Stimulated activated CD8-positive, alpha-beta memory T cell treated with anti-CD3 and anti-CD28 coated beads, Interleukin-12 subunit alpha, Interleukin-12 subunit beta, amount 100 ng/mL, for 24 hours (primary cell): ENCODE measurements around the gene CHMP1A.

Source experiments
- DNase-seq: peaks from one replicate; pipeline ENCODE4 v3.0.0-alpha.2; 2020; ENCODE audit errors: extremely low read depth

The CHMP1A gene

DNA sequence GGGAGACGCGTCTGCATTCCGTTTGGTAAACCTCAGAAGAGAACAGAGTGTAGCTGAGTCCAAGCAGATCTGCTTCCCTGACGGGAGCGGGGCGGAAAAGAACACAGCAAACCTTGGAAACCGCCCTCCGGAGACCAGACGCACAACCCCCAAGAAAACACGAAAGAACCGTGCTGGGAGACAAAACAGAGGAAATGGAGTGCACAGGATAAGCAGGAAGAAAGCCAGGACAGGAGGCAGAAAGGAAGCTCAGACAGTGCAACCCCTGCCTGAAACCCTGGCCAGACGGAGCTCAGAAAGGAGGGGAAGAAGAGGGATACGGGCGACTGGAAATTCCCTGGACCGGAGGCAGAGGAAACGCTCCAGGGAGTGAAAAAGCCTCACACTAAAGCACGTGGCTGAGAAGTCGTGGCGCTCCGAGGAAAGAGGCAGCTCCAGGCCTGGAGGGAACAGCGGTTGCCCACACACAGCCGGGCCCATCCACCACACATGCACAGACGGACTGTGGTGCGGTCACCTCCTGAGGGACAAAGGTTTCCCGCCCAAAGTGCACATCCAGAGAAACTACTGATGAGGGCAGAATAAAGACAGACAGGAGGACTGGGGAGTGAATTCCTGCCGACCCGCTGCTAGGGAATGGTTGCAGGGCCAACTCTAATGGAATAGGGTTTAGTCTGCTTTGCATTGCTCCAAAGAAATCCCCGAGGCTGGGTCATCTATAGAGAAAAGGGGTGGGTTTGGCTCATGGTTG is 33.8 kb downstream of the CHMP1A start:
- no peak for DNase-seq

DNA sequence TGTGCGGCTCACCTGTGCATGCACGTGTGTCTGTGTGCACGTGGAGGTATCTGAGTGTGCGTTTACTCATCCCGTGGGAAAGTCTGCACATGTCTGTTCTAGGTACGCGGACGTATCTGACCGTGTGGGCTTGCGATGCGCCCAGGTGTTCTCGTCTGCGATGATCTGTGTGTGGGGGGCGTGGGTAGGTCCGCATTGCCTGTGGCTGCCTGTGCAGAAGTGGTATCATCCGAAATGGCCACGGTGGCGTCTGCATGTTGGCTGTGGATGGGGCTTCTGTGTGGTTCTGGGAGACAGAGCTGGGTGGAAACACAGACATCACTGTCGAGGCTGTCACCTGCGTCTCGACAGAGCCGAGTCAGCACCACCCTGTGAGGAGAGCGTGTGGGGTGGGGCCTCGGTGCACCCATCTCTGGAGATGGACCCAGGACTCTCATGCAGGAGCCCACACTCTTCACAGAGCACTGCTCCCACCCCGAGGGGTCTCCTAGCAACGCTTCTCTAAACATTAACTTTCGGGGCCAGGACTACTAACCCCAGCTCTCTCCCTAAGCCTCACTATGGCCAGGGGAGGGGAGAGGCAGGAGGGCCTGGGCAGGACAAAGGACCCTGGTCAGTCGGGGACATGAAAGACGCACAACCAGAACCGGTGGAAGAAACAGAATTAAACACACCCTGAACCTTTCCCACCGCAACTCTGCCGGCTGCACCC is 35.7 kb downstream of the CHMP1A start:
- no peak for DNase-seq

DNA sequence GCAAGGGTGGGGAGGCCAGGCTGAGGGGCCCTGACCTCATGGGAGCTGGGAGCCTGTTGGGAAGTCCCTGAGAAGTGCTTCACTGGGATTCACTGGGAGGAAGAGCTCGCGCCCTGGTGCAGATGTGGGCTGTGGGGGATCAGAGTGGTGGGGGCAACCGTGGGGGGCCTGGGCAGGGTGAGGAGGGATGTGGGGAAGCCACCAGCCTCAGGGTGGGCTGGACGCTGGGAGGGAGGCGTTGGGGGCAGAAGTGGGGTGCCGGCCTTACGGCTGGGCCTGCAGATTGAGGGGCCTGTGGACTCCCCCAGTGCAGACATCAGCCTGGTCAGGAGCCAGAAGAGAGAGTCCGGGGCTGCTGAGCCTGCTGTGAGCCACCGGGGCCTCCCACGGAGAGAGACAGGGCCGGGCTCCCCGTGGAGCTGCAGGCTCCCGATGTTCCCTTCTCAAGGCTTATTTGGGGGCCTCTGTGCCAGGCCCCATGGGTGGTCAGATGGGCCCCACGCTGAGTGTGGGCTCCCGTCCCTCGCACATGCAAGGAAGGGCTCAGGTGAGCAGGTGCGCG is 36.3 kb downstream of the CHMP1A start:
- DNase-seq, result no peak

DNA sequence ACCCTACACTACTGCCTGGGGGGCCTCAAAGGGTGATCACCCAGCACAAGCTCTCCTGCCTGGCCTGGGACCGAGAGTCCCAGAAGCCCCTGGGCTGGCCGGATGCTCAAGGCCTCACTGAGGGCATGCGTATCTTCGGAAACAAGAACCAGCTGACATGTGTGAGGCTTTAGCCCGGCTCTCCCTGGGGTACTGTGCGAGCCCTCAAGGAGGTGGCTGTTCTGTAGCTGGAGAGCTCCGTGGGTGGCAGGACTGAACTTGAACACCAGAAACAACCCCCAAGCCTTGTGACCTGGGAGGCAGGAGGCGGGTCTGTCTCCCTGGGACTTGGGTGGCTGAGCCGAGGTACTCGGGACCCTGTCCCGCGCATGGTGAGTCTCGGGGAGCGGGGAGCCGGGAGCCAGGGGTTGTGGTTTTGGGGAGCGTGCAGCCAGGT is 37.1 kb downstream of the CHMP1A start:
- DNase-seq, result no peak

DNA sequence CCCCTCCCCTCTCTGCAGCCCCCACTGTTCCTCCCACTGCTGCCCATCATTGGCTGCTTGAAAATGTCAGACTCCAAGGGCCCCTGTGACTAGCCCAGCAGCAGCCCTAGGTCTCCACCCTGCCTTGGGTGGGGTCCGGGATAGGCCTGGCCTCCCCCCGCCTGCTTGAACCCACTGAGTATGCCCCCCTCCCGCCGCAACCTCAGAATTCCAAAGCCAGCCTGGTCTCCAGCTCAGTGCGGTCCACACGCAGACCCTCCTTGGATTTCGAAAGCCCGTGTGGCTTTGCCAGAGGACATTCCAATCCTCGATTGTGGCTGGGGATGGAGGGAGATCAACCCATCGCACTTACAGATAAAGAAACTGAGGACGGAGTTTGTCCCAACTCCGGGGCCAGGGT is 37.7 kb downstream of the CHMP1A start:
- DNase-seq, result no peak

DNA sequence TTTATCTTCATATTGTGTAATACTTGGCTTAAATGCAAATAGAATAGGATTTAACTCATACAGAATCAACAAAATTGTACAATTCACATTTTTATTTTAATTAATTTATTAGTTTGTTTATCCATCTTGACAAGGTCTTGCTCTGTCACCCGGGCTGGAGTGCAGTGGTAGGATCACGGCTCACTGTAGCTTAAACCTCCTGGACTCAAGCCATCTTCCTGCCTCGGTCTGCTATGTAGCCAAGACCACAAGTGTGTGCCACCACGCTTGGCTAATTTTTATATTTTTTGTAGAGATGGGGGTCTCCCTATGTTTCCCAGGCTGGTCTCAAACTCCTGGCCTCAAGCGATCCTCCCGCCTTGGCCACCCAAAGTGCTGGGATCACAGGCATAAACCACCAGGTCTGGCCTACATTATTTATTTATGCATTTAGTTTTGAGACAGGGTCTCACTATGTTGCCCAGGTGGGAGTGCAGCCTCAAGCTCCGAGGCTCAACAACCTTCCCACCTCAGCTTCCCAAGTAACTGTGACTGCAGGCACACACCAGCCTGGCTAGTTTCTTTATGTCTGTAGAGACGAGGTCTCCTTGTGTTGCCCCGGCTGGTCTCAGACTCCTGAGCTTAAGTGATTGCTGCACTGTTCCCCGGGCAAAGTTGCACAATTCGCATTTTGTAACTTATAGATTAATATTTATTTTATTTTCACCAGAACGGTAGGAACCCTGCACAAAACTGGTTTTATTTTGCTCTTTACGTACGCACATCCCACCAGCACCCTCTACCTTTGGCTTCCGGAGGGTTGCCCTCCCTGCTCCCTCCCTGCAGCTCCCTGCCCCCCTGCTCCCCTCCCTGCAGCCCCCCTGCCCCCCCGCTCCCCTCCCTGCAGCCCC is 39.2 kb downstream of the CHMP1A start:
- DNase-seq, result no peak

DNA sequence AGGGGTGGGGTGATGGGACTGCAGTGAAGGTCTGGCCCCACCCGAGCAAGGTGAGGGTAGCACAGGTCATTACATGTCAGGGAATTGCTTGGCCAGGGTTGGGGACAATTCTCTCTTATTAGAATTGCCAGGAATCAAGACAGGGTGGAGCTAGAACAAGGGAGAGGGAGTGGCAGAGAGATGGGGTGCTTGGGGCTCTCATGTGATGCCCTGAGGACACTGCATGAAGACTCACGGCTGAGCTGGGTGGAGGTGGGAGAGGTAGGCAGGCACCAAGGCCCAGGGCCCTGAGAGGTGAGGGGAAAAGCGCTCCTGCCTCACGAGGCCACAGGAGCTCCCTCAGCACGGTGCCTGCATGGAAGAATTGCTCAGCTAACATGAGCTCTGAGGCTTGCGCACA is 40.5 kb downstream of the CHMP1A start:
- DNase-seq, result no peak

DNA sequence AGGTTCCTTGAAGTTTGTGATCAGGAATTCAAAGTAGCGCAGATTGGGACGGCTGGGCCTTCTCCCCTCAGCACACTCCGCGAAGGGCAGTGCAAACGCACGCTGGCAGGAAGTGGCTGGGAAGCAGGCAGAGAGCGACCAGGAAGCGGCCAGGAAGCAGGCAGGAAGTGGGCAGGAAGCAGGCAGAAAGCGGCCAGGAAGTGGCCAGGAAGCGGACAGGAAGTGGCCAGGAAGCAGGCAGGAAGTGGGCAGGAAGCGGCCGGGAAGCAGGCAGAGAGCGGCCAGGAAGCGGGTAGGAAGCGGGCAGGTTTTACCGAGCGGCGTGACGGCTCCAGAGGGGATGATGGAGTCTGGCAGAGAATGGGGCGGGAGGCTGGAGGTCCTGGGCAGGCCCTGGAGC is 40.9 kb downstream of the CHMP1A start:
- no peak for DNase-seq

DNA sequence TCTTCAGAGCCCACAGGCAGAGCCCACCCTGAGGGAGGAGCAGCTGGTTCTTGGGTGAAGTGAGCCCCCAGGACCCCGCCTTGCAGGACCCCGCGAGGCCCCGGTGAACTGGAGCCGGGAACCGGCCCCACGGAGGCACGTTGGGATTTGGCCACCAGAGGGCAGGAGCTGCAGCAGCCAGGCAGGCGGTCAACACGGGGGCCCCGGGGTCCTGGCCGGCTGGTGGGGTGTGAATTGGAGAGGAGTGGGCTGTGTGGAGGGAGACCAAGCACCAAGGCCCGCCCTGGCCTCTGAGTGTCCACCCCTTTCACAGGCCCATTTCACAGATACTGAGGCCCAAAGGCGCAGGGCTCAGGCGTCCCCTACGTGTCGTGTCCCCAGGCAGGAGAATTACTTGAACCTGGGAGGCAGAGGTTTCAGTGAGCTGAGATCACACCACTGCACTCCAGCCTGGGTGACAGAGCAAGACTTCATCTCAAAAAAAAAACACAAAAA is 41.9 kb downstream of the CHMP1A start:
- DNase-seq, result no peak

DNA sequence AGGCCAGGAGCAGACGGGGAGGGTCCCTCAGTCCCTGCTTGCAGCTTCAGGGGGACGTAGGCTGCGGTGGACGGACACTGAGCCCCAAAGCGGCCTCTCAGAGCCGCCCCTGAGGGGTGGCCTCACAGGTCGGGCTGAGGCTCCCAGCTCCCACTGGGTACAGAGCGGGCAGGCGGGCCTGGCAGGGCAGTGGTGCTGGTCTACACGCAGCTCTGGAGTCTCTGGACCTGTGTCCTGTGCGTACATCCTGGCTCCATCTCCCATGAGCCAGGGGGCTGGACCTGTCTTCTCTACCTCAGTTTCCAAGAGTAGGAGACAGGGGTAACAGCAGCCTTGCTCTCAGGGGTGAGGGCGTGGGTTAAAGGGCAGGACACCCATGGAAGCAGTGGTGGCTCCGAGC is 42.3 kb downstream of the CHMP1A start:
- no peak for DNase-seq

DNA sequence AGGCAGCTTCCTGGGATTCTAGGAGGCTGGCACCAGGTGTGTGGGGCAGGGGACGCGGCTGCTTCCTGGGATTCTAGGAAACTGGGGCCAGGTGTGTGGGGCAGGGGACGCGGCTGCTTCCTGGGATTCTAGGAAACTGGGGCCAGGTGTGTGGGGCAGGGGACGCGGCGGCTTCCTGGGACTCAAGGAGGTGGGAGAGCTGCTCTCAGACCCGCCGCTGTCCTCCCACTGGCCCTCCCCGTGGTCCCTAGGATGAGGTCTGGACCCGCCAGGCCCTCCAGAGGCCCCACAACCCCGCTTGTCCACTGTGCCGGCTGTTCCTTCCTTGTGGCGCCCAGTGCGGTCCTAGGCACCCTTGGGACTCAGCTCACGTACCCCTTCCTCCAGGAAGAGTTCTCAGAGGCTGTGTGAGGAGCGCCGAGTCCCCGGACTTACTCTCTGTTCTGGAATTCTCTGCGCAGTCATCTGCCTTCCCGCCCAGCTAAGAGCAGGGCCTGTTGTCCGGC is 43.5 kb downstream of the CHMP1A start:
- DNase-seq, result no peak

DNA sequence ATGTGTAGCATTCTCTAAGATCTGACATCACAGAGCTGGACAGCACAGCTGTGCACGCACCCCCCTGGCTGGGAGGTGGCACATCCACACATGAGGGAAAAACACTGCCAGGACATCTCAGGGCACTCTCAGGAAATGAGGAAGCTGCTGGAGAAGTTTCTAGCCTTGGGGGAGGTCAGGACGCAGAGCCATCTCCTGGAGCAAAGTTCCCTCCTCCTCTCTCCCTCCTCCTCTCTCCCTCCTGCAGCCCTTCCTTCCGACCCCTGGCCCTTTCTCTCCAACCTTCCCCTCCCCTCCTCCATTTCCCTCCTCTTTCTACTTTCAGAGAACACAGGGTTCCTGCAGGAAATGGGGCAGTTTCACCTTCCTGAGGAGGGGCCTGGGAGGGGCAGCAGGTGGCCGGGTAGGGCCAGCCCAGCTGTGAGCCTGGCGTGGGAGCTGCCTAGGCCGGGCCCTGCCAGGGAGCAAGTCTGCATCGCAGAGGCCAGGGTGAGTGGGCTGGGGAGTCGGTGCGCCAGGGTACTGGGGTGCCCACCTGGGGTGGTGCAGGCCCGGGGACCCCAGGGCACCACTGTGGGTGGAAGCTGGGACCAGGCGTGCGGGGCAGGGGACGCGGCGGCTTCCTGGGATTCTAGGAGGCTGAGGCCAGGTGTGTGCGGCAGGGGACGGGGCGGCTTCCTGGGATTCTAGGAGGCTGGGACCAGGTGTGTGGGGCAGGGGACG is 44.1 kb downstream of the CHMP1A start, which contains the start of gene DPEP1:
TSS of gene DPEP1 (plus strand) at position 412 of the 723 bp plus-strand sequence. CDS start 16,769 bp downstream, outside the sequence.
- no peak for DNase-seq

DNA sequence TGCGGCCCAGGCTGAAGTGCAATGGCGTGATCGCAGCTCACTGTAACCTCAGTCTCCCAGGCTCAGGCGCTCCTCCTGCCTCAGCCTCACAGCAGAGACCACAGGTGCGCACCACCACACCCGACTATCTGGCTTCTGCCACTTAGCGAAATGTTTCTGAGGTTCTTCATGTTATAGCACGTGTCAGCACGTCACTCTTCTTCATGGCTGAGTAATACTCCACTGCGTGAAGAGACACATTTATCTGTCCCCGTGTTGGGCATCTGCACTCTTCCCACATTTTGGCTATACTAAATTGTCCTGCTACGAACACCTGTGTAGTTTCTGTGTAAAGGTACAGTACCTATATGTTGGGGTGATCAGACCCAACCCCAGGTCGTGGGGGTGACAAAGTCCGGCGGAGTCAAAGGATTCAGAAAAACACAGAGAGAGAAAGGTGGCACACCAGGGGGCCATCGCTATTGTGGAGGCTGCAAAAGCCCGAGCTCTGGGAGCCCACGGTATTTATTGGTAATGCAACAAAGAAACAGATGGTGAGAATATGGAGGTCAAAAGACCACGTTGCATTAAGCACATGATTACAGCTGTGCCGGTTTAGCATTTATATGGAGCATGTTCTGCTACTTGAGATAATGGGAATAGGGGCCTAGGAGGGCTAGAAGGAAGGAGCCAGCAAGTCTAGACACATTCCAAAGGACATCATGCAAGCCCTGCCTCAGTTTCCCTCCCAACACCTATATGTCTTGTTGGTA is 44.9 kb downstream of the CHMP1A start:
- no peak for DNase-seq

DNA sequence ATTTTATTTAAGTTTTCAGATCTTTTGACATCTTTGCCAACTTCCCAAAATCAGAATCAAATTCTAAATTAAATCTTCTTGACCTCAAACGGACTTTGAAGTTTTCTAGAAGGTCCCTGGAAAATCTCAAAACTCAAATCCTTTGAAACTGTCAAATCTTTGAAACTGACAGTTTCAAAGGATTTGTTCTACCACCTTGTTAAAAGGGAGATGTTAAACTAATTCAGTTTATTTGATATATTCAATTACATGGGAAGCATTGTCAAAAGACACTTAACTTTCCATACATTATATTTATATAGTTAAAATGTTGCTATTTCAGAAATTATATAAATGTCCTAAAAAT is 47.4 kb downstream of the CHMP1A start:
- no peak for DNase-seq

DNA sequence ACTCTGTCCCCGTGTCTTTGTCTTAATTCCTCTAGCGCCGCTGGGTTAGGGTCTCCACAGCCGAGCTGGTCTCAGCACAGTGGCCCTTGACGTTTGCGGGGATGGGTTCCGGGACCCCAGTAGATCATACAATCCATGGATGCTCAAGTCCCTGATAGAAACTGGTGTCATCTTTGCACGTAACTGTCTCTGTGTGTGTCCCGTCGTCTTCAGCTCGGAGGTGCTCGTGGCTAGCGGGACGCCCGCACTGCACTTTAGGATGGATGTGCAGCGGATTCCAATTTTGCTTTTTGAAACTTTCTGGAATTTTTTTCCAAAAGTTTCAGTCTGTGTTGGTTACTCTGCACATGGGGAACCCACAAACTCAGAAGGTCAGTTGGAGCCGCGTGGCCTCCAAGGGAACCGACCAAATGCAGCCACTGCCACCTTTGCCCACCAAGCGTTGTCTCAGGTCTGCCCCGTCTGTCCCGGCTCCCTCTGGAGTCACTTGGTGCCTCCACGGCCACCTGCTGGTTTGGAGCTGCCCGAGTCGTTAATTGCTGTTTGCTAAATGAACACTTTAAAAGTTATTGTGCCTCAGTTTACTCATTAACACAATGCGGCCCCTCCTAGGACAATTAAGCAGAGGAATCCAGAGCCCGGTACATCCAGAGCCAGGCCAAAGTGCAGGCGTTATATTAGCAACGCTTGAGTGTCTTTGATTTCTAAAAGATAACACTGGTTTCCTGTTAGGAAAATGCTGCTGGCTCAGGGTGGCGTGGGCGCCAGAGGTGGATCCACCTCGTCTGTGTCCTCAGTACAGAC is 49.4 kb downstream of the CHMP1A start:
- DNase-seq, result no peak

DNA sequence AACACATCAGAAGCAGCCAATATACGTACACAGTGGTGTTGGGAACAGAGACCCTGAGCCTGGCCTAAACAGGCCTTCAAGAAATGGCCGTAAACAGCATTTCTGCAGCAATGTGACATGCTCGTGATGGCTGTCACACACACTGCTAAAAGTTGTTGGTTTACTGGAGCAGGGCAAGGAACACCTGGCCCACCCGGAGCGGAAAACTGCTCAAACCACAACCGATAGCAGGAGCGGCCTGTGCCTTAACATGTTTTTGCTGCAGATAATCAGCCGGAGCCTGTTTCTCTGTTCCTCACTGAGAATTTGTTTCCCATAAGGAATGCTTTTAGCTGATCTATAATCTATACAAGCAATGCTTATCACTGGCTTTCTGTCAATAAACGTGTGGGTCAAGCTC is 50.1 kb downstream of the CHMP1A start:
- no peak for DNase-seq

DNA sequence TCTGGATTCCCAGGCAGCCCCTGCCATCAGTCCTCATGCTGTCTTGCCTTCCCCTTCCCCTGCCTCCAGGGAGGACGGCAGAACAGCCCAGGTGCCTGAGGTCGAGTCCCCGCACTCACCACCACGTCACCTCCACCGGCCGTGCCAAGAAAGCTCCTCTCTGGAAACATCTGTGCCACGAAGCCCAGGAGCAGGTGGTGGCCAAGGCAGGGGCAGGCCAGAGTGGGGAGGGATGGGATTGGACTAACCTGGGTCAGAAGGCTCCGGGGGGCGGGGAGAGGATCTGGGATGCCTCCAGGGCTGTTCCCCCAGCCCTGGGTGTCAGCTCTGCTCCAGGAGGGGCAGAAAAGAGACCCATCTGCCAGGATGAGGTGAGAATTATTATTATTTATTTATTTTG is 51.5 kb downstream of the CHMP1A start:
- no peak for DNase-seq

DNA sequence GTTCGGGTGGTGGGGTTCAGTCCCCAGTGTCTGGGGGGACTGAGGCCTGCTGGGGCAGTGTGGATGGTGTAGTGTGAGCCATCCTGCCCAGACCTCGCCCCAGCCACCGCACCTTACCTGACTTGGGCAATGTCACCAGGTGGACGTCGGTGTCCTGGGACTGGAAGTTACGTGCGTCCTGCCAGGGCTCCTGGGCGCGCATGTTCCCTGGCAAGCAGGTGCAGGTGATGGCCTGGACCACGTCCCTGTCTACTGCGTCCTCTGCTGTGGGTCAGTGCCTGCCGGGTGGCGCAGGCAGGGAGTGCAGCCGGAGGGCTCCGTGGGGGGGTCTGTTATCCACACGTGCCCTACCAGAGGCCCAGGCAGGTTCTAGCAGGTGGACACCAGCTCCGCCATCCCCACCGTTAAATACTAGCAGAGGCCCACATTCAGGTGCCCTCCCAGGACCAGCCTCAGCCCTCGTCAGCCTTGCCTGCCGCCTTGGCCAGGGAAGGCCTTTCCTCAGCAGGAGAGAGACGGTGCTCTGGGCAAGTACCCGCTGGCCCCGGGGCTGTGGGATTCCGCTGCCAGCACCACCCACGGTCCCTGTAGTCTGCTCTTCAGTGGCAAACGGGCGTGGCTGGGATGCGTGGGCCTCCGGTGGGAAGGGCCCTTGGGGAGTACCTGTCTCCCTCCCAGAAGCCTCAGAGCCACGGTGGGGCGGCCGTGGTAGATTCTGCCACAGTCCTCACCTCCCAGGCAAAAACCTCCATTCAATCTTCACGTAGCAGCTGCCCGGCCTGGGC is 52.1 kb downstream of the CHMP1A start:
- DNase-seq, result no peak

DNA sequence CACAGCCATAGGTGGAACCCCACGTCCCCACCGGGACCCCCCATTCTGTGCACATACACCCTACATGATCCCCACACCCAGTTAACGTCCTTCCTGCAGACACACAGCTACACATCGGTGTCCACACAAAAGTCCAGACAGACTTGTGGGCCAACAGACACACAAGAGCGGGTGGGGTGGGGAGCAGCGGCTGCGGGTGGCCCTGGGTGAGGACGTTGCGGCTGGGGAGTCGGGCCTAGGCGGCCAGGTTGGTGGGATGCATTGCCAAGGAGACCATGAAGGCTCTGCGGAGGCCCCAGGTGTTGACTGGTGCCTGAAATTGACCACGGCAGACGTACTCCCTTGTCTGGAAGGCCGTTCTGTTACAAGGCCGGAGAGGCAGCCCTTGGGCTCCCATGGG is 52.7 kb downstream of the CHMP1A start:
- no peak for DNase-seq
